Brain microvascular endothelial cell (primary cell): ENCODE data around the gene SIM1.

Source experiments
- DNase-seq: peaks from one replicate; pipeline ENCODE4 v3.0.0-alpha.2; 2020
- H3K27ac ChIP-seq: fragments of 250-450 bp; sonication (Bioruptor Pico); 2 replicates; pipeline ENCODE4 v1.5.1; 2020; ENCODE audit warnings: mild to moderate bottlenecking, moderate library complexity
- H3K27me3 ChIP-seq: fragments of 250-450 bp; sonication (Bioruptor Pico); replicated peaks from 2 replicates; pipeline ENCODE4 v1.5.1; 2020; ENCODE audit warnings: mild to moderate bottlenecking
- H3K36me3 ChIP-seq: fragments of 250-450 bp; sonication (Bioruptor Pico); replicated peaks from 2 replicates; pipeline ENCODE4 v1.5.1; 2020; ENCODE audit warnings: mild to moderate bottlenecking
- H3K4me3 ChIP-seq: 2 replicates; pipeline ENCODE4 v1.5.1; 2011; ENCODE audit warnings: low read depth, mild to moderate bottlenecking, control low read depth, low read length, moderate library complexity
- CTCF ChIP-seq: IDR thresholded peaks from 2 replicates; pipeline ENCODE4 v1.5.1; 2011; ENCODE audit warnings: low read depth, mild to moderate bottlenecking, moderate library complexity, low read length, control low read depth, inconsistent platforms; ENCODE audit errors: missing control alignments
- in situ Hi-C: cut with HindIII; loops from 2 replicates; pipeline ENCODE4 v1.10.0; 2017; ENCODE audit warnings: low sequenced_read_pairs, low pct_ligation_motif_present

The SIM1 gene

GRCh38 chr6:100426744-100427338 is 37.9 kb downstream of the SIM1 start:
- no peak for DNase-seq
- H3K27me3 ChIP-seq, result no peaks in the 10 kb centered on the region
- H3K27ac ChIP-seq, result no peak overlapping the region
- H3K4me3 ChIP-seq, result no peak overlapping the region
- no peak for TF ChIP-seq CTCF
- in situ Hi-C loops, result no loop called here
- H3K36me3 ChIP-seq, result no peaks in the 10 kb centered on the region

DNA sequence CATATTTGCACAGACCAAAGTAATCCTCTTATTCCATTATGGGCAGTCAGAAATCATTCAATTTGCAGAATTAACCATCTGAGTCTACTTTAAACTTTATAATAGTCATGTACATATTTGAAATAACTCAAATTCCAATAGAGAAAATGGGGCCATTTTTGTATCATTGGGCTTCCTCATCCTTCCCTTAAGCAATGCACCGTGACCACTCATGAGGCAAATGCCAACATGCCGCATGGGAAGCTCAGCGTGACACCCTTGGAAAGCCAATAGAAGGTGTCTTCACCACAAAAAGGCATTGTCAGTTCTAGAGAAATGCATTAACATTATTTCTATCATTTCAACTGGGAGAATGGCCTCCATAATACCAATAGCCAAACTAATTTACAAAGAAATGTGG is 38.5 kb downstream of the SIM1 start:
- no peaks in the 10 kb centered on the region for H3K36me3 ChIP-seq
- no peak for TF ChIP-seq CTCF
- no peak for DNase-seq
- H3K27me3 ChIP-seq, result no peaks in the 10 kb centered on the region
- in situ Hi-C loops, result no loop called here
- H3K27ac ChIP-seq, result no peak overlapping the region
- no peak overlapping the region for H3K4me3 ChIP-seq

- Histone ChIP-seq H3K4me3 (no peak overlapping the region), H3K27ac (no peak overlapping the region), H3K36me3 (no peaks in the 10 kb centered on the region), H3K27me3 (no peaks in the 10 kb centered on the region)
- DNase-seq, result no peak
- no peak for TF ChIP-seq CTCF
- in situ Hi-C loops, result no loop called here
Observed at GRCh38 chr6:100420711-100421110, 44.0 kb downstream of the SIM1 start.

DNA sequence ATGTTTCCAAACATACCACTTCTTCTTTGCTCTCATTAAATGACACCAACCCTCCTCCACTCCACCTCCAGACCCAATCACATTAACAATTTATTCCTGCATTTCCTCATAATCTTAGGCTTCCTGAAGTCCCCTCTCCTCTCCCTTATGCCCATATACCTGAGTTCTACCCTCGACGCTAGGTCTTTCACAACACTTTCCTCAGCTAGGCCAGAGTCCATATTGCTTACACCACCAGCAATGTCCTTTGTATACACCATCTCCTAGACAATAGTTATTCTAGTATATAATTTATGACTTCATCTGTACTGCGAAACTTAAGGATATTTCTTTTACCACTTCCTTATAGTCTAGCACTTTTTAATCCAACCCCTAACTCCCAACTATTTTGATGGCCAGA is 47.7 kb downstream of the SIM1 start:
- no peaks in the 10 kb centered on the region for H3K27me3 ChIP-seq
- no peaks in the 10 kb centered on the region for H3K36me3 ChIP-seq
- no peak for DNase-seq
- no peak overlapping the region for H3K4me3 ChIP-seq
- in situ Hi-C loops, result no loop called here
- no peak overlapping the region for H3K27ac ChIP-seq
- no peak for TF ChIP-seq CTCF

- Histone ChIP-seq H3K36me3 (no peaks in the 10 kb centered on the region), H3K27ac (no peak overlapping the region), H3K27me3 (no peaks in the 10 kb centered on the region), H3K4me3 (no peak overlapping the region)
- in situ Hi-C loops, result no loop called here
- no peak for DNase-seq
- TF ChIP-seq CTCF, result no peak
Observed at GRCh38 chr6:100415768-100416167, 49.0 kb downstream of the SIM1 start.

DNA sequence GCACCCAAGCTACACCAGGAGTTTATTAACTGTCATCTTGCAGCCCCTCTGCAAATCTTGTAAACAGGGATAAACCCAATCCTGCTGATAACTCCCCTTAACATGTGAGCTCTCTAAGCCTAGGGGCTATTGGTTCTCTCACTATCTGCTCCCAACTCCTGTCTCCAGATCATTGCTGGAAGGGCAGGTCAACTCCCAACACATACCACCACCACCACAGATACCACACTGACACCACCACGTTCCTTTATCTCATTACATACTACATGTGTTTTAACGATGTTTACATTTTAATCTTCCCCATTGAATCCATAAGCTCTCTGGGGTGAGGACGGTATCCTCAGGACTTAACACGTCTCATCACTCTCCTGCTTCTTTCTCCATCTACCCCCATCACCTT is 51.8 kb downstream of the SIM1 start:
- no peak for TF ChIP-seq CTCF
- Histone ChIP-seq H3K27me3 (no peaks in the 10 kb centered on the region), H3K4me3 (no peak overlapping the region), H3K36me3 (no peaks in the 10 kb centered on the region), H3K27ac (no peak overlapping the region)
- in situ Hi-C loops, result no loop called here
- no peak for DNase-seq
